Activated CD4-positive, CD25-positive, alpha-beta regulatory T cell (primary cell): Measurements from ENCODE around the gene ZNF644.
"Not testable (repeated sequence)": the region's sequence is repeated elsewhere in the genome, so short reads cannot be mapped to it uniquely, and the experiment has no call there.

Experiments
- DNase-seq, 4 experiments: peaks; one replicate each; lab custom pipeline; 2025; lab: John Stamatoyannopoulos, UW

The ZNF644 gene

DNA sequence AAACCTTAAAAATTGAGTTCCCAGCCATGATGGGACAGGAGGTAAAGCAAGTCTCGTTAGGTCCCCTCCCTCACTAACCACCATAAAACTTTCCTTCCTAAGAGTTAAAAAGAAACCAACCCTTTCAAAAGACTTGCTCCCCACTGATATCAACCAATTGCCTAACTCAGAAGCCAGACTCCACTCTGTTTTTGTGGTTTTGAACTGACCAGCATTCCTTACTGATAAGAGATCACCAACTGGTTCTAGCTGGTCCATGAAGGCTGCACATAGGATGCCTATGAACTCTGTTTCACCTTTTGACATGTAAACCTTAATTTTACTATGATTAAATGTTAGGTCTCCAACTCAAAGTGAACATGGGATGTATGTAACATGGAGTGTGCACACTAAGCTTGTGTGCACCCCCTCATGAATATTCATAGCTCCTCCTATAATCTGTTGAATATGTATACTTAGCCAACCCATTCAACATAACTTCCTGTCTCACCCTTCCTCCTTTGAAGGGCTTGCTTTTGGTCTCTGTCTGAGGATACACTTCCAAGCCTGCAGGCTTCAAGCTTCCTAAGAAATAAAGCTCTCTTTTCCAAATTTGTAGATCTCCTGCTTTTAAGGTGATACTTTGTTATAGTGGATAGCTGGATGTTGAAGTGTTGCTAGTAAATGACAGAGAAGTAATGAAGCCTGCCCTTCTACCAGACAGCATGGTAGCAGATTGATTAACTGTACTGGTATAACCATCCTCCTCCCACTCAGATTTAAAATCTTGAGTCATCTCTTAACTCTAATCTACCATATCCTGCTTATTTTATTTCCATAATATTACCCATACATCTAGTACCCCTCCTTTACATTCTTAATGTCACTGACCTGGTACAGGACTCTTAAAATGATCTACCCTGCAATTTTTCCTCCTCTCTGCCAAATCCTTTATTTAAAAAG lies 95.6 kb downstream of the ZNF644 start:
- DNase-seq, result no peak

DNA sequence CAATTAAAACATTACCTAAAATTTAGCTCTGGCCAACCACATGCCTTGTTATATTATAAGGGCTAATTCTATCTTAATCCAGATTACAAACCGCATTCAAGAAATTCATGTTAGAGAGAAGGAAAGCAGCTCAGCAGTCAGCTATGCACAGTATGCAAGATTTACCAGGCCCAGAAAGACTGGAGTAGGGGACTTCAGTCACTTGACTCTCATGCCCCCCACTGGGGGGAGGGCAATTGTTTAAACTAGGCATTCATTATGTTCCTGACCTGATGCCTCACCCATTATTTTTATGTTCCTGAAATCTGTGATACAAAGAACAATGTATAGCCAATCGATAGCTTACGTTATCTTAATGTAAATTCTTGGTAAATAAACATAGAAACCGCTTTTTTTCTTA lies 96.9 kb downstream of the ZNF644 start:
- DNase-seq, result no peak

DNA sequence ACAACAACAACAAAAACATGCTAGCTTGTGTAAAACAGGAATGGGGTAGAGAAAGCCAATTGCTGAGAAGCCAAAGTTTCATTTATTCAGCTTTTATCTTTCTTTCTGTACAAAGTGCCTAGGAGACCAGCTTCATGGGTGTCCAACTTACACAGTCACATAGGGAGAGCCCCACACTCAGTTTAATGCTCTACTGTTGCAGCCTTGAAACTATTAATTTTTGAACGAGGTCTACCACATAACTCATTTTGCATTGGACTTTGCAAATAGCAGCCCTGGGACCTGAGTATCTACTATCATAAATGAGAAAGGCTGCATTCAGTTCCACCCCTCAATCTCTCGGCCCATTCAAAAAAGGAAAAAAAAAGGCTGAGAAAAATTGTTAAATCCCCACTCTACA lies 98.8 kb downstream of the ZNF644 start:
- DNase-seq, result no peak

DNA sequence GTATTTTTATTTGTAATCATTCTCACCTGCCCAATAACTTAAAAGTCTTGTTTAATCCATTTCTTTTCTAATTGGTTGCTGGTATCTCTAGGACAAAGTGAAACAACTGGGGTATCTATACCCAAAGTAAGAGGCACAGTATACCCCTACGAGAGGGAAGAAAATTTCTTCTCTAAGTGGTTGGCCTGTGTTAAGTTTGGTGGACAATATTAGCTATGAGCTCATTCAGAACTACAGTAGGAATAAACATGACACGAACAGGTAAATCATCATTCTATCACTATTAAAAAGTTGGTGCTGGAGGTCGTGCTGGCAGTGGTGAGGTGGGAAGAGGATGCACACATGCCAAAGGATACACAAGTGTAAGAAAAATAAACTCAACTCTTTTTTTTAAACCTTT lies 99.6 kb downstream of the ZNF644 start:
- DNase-seq, result no peak

DNA sequence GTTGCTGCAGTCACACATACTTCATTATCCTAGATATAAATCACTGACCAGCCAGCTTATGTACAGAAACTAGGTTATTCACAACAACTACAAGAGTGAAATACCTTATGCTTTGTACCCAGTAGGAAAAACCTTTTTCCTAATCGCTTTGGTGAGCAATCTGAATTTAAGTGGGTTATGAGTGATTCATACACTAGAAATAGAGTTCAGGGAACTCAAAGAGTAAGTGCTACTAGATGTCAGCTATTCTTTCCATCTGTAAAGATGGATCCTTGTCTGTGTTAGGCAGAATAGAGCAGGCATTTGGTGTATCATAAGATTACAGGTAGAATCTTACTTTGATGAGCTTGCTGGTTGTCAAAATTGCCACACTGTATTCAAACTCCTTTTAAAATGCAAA lies 101.9 kb downstream of the ZNF644 start:
- no peak for DNase-seq

DNA sequence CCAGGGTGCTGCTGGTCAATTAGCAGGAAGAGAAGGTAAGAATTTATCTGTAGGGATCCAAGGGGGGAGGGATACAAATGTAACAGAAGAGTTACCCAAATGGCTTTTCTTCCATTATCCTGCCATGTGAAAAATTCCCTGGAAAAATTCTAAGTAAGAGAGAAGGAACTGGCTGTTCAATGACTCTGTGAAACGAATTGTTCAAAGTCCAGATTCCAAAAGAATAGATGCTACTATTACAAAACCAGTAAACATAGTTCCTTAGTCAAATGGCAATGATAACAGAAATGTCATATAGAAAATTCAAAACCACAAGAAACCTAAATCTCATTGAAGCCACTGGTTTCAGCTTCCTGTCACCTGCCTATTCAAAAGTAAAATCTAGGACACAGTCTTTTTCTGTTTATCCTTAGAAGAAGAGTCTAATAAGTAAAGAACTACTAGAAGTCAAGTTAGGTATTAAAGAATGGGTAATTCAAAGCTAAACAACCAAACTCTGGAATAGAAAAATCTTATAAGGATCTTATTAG lies 102.6 kb downstream of the ZNF644 start:
- DNase-seq, result no peak

DNA sequence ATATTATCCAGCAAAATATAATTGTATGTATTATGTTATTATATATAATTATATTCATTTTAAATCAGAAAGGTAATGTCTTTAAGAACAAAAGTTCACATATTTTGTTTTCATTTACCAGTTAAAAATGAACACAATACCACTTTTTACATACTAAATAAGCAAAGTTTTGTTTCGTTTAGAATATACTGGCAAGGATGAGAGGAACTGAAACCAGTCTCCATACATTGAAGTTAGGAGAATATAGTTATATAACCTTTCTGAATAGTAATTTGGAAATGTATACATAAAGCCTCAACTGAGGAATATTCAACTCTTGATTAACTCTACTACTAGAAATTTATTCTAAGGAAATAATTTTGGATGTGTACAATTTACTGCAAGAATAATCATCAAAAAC lies 110.5 kb downstream of the ZNF644 start:
- no peak for DNase-seq

DNA sequence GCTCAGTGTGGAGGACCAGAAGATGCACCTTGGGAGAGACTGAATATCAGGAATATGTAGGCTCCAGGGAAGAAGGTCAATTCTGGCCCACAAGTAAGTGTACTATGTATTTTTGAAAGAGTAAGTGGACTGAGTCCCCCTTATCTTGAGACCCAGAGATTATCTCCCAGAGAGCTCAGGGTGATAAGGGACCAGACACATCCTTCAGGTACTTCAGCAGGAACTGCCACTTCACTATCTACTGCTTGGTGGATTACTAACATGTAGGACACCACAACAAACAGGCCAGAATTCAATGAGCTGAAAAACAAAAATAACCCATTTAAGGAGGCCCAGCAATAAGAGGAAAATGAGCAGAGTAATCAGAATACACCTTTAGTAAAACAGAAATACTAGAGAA lies 119.2 kb downstream of the ZNF644 start:
- no peak for DNase-seq

DNA sequence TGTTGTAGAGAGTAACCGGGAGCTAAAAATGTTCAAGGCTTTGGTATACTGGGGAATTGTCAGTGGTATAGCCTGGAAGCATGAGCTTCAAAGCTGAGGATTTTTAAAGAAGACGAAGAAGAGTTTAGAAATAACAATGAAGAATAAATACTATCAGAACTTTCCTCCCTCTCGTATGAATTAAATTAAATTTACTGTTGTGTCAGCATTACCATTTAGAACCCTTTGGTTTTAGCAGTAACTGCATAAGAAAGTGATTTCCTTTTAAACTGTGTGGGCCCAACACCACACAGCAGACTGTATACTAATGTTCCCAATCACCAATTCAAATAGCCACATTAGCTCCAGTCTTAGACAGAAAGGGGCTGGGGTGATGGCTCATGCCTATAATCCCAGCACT lies 122.6 kb downstream of the ZNF644 start:
- DNase-seq, result no peak

DNA sequence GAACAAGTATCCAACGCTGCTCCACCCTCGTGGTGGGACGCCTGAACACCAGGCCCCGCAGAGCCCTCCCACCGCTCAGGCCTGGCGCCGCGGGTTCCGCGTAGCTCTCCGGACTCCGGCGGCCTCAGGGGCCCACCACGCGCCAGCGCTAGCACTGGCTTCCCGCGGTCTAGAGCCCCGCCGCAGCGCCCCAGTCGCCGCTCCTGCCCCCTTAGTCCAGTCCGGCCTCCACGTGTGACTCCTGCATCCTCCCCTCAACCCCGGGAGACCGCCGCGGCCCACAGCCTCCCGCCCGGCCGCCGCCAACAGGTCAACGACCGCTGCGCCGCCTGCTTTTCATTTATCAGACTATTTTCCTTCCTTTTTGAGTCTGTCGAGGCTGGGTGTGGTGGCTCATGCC lies 128.2 kb downstream of the ZNF644 start:
- DNase-seq, result not testable (repeated sequence)

DNA sequence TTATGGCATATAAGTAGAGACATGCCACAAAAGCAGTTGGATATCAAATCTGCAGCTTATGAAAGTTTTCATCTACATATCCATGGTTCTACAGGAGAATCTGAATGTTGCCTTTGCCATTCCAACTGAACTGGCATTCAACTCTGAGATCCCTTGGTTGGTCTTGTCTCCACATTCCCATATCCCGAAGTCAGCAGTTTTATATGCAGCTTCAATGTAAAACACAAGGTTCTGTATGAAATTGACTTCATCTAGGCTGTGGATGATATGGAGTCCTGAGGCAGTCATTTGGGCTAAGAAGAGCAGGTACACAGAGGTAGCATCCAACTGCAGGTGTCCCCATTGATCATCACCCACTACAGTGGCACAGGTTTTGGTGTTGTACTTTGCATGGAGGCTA lies 129.0 kb downstream of the ZNF644 start:
- not testable (repeated sequence) for DNase-seq

DNA sequence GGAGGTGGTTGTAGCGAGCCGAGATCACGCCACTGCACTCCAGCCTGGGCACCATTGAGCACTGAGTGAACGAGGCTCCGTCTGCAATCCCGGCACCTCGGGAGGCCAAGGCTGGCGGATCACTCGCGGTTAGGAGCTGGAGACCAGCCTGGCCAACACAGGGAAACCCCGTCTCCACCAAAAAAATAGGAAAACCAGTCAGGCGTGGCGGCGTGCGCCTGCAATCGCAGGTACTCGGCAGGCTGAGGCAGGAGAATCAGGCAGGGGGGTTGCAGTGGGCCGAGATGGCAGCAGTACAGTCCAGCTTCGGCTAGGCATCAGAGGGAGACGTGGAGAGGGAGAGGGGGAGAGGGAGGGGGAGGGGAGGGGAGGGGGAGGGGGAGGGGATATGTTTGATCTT lies 129.6 kb downstream of the ZNF644 start:
- DNase-seq, result not testable (repeated sequence)

DNA sequence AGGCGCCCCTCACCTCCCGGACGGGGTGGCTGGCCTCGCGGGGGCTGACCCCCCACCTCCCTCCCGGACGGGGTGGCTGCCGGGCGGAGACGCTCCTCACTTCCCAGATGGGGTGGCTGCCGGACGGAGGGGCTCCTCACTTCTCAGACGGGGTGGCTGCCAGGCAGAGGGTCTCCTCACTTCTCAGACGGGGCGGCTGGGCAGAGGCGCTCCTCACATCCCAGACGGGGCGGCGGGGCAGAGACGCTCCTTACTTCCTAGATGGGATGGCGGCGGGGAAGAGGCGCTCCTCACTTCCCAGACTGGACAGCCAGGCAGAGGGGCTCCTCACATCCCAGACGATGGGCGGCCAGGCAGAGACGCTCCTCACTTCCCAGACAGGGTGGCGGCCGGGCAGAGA lies 130.1 kb downstream of the ZNF644 start:
- not testable (repeated sequence) for DNase-seq

DNA sequence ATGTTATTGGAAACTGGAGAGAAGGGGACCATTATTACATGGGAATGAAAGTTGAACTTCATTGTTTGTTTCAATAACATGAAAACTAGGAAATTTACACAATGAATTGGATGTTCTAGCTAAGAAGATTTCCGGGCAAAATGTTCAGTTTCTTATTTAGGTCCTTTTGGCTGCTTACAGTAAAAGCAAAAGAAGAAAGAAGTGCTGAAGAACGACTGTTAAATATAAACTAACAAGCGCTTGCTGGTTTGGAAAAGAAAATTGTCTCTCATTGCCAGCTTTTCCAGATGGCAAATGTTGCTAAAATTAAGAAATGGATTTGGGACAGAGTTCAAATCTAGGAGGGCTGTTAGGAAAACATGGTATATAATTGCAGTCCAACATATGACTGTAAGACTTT lies 139.6 kb downstream of the ZNF644 start:
- DNase-seq, result no peak

DNA sequence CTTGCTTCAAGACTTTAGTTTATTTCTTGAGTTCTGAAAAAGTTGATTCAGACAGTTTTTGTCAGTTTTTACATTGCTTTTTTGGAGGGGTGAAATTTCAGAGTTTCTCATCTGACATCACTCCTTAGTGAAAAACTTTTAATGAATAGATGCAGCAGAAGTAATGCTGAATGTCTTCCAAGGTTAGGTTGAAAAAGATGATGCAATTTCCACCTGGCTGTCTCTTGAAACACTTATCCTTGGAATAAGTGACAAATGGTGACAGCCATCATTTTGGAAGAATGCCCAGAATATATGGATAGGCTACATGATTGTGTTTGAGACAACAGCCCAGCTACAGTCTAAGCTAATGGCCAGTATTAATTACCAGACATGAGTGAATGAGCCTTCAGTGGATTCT lies 140.8 kb downstream of the ZNF644 start:
- DNase-seq, result no peak

DNA sequence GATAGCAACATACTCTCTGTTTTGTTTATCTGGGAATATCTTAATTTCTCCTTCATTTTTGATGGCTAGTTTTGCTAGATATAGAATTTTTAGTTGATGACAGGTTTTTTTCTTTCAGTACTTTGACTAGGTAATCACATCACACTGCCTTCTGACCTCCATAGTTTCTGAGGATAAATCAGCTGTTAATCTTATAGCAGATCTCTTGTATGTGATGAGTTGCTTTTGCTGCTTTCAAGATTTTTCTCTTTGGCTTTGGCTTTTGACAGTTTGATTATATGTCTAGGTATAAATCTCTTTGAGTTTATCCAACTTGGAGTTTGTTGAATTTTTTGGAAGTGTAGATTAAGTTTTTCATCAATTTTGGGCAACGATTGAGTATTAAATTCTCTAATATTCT lies 142.6 kb downstream of the ZNF644 start:
- no peak for DNase-seq

DNA sequence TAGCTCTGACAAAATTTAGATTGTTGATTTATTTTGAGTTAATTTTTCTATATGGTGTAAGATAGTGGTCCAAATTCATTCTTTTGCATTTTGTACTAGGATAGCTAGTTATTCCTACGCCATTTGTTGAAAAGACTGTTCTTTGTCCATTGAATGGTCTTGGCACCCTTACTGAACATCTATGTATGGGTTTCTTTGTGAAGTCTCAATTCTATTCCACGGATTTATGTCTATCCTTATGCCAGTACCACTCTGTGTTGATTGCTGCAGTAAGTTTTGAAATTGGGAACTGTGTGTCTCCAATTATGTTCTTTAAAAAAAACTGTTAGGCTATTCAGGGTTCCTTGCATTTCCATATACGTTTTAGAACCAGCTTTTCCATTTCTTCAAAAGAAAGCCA lies 145.7 kb downstream of the ZNF644 start:
- DNase-seq, result no peak
